ENCODE measurements around the gene ARHGEF10L.
"Not testable (repeated sequence)": the region's sequence is repeated elsewhere in the genome, so short reads cannot be mapped to it uniquely, and the experiment has no call there.

The ARHGEF10L gene

GRCh38 chr1:17612831-17613230 lies 73.3 kb downstream of the ARHGEF10L start:
- no peak for DNase-seq

GRCh38 chr1:17614586-17614985 lies 75.1 kb downstream of the ARHGEF10L start:
- no peak for DNase-seq

GRCh38 chr1:17615157-17615556 lies 75.7 kb downstream of the ARHGEF10L start:
- DNase-seq: peak in 5 of 14 donors; percentile 13 to 31 (median 28)

GRCh38 chr1:17615959-17616358 lies 76.5 kb downstream of the ARHGEF10L start:
- no peak for DNase-seq

- no peak for DNase-seq
These were observed 77.3 kb downstream of the ARHGEF10L start for GRCh38 chr1:17616731-17617279.

GRCh38 chr1:17617787-17618557 lies 78.5 kb downstream of the ARHGEF10L start:
- DNase-seq: peak in 8 of 14 donors; percentile 9 to 63 (median 41)

GRCh38 chr1:17618558-17619247 lies 79.2 kb downstream of the ARHGEF10L start:
- DNase-seq: peak in 2 of 14 donors; percentile 29 to 47

GRCh38 chr1:17620448-17620847 lies 81.0 kb downstream of the ARHGEF10L start:
- DNase-seq: no peak

- no peak for DNase-seq
These were observed 82.2 kb downstream of the ARHGEF10L start for GRCh38 chr1:17621691-17622090.

GRCh38 chr1:17622823-17623222 lies 83.3 kb downstream of the ARHGEF10L start:
- DNase-seq: peak in 1 of 14 donors; percentile 47

GRCh38 chr1:17624611-17625233 lies 85.2 kb downstream of the ARHGEF10L start:
- peak in 2 of 14 donors; percentile 41 to 54 for DNase-seq

GRCh38 chr1:17627239-17628052 lies 87.9 kb downstream of the ARHGEF10L start:
- DNase-seq: no peak

GRCh38 chr1:17629046-17629445 lies 89.5 kb downstream of the ARHGEF10L start:
- not testable (repeated sequence) for DNase-seq

- no peak for DNase-seq
These were observed 90.0 kb downstream of the ARHGEF10L start for GRCh38 chr1:17629460-17629859.

GRCh38 chr1:17630048-17630830 lies 90.7 kb downstream of the ARHGEF10L start:
- peak in 9 of 14 donors; percentile 10 to 64 (median 29) for DNase-seq

GRCh38 chr1:17630986-17631385 lies 91.5 kb downstream of the ARHGEF10L start:
- DNase-seq: no peak

GRCh38 chr1:17631410-17631809 lies 91.9 kb downstream of the ARHGEF10L start:
- DNase-seq: no peak

- no peak for DNase-seq
These were observed 92.6 kb downstream of the ARHGEF10L start for GRCh38 chr1:17632106-17632505.

GRCh38 chr1:17632541-17633184 lies 93.2 kb downstream of the ARHGEF10L start:
- DNase-seq: no peak

- peak in 1 of 14 donors; percentile 76 for DNase-seq
These were observed 94.2 kb downstream of the ARHGEF10L start for GRCh38 chr1:17633654-17634053.

- DNase-seq: peak in 1 of 14 donors; percentile 54
These were observed 95.8 kb downstream of the ARHGEF10L start for GRCh38 chr1:17635276-17635675.
